Stimulated activated CD4-positive, alpha-beta T cell treated with anti-CD3 and anti-CD28 coated beads, Interleukin-15, amount 100 ng/mL, for 1 hour (primary cell): ENCODE data around the gene ALKBH5.
"Not testable (repeated sequence)": the region's sequence is repeated elsewhere in the genome, so short reads cannot be mapped to it uniquely, and the experiment has no call there.

Experiments used
- DNase-seq, 2 donors: peaks; one replicate each; pipeline ENCODE4 v3.0.0-alpha.2; 2020; ENCODE audit warnings: low read depth in 1 of 2, low spot score in 1 of 2

ALKBH5 gene

GRCh38 chr17:18185391-18185790 lies 1.8 kb downstream of the ALKBH5 start:
- no peak for DNase-seq

DNA sequence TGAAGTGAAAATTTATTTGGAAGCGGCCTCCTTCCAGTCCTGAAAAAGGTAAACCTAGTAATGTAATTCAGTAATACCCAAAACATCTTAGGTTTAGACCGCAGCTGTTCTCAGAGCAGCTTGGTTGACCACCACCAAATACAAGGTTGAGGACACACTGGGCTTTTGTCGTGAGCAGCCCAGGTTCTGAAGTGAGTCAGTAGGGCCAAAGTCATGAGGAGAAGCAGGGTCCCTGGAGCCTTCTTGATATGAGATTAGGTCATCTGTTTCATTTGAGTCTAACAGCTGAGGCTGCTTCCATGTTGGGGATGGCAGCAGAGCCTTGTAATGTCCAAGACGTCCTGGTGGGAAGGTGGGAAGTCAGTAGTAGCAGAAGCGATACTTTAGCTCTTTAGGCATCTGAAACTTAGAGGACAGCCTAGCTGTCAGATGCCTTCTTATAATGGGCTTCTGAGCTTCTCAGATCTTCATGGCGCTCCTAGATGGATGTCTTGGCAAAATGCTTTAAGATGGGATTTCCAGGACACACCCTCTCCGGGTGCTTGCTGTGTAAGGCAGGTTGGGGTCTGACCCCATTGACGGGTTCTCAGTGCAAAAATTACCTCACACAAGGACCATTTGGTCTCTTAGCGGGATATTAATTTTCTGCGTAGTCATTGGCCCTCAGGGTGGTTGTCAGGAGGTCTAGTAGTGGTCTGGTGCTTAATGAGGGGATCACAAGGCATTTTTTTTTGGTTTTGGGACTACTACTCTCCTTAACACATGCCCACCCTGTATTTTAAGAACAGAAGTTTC lies 2.4 kb downstream of the ALKBH5 start:
- DNase-seq, result no peak

GRCh38 chr17:18186627-18186982 lies 3.0 kb downstream of the ALKBH5 start:
- DNase-seq, result no peak

- DNase-seq, result no peak
Observed at GRCh38 chr17:18187226-18187625, 3.6 kb downstream of the ALKBH5 start.

GRCh38 chr17:18187821-18188761 lies 4.5 kb downstream of the ALKBH5 start:
- DNase-seq, result no peak

DNA sequence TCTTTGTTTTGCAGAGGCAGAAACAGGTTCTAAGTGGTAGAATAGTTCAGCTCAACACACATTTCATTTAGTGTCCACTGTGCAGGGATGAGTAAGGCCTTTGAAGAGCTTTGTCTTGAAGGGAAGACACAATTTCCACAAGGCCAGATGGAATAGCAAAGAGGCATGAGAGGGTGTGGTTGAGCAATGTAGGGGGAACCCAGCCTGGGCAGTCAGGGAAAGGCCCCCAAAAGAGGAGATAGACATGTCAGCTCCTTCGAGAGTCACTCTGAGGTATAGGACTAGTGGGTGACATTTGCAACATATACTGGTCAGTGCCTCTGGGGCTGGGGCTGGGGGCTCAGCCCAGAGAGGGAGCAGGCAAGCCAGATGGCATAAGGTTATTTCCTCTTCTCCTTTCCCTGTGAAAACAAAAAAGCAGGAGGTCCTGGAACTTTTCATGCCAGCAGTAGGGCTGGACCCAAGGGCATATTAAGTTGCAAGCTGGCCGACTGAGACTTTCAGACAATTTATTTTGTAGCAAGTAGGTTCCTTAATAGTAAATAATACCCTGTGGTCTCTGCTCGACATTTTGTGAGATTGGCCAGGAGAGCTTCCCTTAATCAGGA lies 7.1 kb downstream of the ALKBH5 start:
- DNase-seq, result no peak

DNA sequence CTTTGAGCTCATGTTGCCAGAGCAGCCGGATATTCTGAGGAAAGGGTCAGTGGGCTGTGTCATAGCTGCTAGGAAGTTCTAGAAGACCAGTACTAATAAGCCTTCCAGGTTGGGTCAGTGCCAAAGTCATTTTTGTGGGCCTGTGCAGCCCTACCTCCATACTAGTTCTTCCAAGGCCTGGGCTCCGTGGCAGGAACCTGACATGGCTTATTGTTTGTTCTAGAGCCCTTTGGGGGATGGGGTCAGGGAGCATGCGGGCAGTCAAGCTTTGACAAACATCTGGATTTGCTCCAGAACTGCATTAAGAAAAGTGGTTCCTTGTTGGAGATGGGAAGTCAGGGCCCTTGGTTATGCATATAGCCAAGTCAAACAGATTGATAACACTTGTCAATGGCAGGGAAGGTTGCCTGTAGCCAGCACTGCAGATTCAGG lies 7.6 kb downstream of the ALKBH5 start:
- no peak for DNase-seq

GRCh38 chr17:18191967-18192366 lies 8.3 kb downstream of the ALKBH5 start:
- no peak for DNase-seq

DNA sequence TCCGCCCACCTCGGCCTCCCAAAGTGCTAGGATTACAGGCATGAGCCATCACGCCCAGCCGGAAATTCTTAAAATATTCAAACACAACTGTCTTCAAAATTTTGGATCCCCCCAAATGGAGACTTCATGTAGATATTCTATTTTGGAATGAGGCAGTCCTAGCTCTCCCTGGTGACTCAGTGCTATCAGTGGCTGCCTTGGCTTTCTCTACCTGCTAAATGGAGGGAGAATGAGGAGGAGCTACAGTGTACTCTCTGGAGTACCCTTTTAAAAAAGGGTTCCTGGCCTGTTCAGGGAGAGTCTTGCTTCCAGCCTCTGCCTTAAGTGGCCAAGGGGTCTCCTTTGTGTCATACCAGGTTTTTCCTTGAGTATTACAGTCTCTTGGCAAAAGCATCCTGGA lies 10.8 kb downstream of the ALKBH5 start:
- no peak for DNase-seq

- DNase-seq, result no peak
Observed at GRCh38 chr17:18194804-18195203, 11.2 kb downstream of the ALKBH5 start.

DNA sequence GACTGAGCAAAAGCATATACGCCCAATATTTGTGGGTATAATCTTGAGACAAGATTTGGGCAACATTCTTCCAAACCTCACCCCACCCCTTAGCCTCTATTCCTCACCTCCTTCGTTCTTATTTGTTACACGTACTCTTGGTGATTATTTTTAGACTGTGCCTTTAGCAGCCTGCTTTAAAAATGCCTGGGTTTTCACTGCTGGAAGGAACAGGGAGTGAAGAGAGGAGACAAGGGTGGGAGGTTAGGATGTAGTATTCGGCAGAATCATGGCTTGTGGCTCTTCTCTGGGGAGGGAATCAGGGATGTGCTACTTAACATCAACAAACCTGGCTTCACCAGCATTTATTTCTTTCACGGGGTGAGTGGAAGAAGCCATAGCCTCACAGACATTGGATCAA lies 11.6 kb downstream of the ALKBH5 start:
- no peak for DNase-seq

DNA sequence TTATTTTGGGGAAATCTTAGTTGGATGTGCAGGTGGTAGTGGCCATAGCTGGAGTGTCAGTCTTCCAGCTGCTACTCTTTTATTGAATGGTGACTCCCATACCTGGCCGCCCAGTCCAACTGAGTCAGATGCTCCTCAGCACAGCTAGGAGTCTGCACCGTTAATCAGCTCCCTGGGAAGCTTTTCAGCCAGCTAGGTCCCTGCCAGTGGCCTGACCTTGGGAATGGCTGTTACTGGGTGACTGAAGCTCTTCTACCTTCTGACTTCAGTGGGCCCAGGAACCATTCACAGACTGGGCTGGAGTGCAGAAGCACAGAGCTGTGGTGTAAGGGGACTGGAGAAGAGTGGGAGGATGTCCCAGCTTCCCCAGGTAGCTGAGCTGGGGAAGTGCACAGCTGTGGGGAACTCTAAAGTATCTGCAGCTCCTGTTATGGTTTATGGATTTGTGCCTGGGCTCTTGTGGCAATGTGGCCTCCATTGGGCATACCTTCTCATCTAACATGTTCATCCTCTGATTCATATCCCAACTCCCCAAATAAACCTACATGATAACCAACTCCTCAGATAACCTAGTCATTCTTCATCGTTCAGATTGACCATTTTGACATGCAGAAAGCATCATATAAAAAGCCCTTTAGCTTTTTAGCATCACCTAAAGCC lies 14.0 kb downstream of the ALKBH5 start:
- no peak for DNase-seq

DNA sequence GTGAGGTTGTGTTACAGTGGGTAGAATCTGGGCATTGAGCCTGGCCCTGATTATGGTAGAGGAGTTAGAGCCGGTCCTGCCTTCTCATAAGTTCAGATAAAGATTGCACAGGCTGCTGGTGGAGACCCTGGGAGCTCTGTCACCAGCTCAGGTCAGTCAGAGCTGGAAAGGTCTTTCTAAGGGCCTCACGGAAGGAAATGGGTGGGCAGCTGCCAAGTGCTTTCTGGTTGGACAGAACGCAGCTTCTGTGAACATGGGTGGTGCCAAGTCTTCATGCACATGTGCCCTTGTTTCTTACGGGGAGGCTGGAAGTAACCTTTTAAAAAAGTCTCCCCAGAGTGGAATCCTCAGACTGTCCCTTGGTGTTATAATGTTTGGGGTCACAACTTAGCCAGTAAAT lies 14.9 kb downstream of the ALKBH5 start:
- no peak for DNase-seq

DNA sequence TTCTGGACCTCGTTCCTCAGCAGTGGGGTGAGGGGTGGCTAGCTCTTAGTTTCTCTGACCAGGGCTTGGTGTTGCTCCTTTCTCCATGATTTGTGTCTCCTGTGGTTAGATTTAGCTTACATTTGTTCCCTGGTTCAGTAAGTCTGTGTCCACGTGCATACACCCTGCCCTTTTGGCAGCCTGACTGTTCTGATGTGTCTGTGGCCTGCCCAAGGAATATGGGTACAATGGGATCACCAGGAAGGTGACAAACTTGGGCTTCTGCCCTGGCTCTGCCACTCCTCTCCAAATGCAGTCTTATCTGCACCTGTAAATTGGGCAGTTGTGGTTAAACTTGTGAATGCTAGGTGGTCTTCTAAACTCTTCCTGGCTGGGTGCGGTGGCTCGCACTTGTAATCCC lies 17.5 kb downstream of the ALKBH5 start:
- DNase-seq, result no peak

DNA sequence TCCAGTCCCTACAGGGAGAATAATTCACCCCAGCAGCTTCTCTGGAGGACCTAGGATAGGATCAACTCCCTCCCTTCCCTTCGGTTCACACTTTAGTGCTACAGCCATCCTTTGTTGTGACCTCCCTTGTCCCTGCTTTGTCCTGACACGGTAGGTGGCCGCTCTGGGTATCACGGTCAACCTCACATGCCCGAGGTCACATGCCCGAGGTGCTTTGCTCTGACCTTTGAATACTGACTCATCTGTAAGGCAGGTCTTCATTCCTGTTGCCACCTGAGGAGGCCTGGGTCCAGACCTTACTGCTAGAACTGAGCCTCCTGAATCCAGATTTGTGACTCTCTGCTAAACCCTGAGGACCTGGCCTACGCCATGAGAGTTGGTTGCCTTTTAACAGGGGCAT lies 19.7 kb downstream of the ALKBH5 start:
- no peak for DNase-seq

DNA sequence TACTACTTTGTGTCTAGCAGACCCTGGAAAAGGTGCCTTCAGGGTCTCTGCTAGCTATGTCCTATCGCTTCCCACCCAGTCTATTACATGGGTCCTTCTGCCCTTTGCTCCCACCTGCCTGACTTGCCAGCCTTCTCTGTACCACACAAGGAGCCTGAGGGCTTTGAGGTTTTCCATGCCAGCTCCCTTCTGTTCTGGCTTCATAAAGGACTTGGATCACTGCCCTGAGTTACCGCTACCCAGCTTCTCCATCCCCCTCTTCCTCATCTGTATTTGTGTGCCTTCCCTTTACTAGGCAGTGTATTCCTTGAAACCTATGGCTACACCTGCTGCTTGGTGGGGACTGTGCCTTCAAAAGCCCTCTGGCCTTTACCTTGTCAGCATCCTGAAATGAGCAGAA lies 22.2 kb downstream of the ALKBH5 start:
- DNase-seq, result no peak

DNA sequence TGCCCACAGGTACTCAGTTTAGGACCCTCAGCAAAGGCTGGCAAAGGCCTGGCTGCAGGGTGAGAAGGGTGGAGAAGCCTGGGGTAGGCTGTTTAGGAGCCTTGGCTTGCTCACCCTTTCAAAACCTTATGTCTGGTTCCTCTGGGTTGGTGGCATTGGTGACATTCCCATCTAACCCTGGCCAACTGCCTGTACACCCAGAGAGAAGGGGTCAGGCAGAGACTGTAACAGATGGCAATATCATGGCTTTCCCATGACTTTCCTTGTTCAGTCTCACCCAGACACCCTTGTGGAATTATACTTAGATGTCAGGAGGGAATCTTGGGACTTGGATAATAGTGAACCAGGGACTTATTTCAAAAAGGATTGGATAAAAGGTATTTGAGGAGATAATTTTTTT lies 23.3 kb downstream of the ALKBH5 start:
- no peak for DNase-seq

DNA sequence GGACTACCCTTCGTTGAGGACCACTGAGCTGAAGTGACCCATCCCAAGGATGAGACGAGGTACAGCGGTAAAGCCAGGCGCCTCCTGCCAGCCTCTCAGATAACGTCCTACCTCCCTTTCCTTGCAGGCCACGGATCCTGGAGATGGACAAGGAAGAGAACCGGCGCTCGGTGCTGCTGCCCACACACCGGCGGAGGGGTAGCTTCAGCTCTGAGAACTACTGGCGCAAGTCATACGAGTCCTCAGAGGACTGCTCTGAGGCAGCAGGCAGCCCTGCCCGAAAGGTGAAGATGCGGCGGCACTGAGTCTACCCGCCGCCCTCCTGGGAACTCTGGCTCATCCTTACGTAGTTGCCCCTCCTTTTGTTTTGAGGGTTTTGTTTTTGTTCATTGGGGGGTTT lies 24.5 kb downstream of the ALKBH5 start:
- no peak for DNase-seq

DNA sequence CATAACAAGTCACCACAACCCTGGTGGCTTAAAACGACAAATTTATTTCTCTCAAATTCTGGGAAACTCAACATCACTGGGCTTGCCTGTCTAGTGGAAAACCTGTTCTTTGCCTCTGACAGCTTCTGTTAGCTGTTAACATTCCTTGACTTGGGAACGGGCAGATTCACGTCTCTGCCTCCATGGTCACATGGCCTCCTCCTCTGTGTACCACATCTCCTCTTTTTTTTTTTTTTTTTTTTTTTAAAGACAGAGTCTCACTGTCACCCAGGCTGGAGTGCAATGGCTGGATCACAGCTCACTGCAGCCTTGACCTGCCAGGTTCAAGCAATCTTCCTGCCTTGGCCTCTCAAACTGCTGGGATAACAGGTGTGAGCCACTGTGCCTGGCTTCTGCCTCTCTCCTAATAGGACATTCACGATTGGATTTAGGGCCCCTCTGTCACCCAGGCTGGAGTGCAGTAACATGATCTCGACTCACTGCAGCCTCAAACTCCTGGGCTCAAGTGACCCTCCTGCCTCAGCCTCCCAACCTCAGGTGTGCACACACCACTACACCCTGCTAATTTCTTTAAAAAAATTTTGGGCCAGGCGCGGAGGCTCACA lies 30.1 kb downstream of the ALKBH5 start:
- DNase-seq, result no peak

DNA sequence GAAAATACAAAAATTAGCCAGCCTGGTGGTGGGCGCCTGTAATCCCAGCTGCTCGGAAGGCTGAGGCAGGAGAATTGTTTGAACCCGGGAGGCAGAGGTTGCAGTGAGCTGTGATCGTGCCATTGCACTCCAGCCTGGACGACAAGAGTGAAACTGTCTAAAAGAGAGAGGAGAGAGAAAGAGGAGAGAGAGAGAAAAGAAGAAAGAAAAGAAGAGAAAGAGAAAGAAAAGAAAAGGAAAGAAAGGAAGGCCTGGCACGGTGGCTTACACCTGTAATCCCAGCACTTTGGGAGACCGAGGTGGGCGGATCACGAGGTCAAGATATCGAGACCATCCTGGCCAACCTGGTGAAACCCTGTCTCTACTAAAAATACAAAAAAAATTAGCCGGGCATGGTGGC lies 33.3 kb downstream of the ALKBH5 start:
- DNase-seq, result not testable (repeated sequence)

GRCh38 chr17:18217412-18218015 lies 33.9 kb downstream of the ALKBH5 start:
- DNase-seq, result peak; percentile 49 to 57
